Medulla oblongata (tissue), 1 donor: Measurements from ENCODE around the gene ZNRF1.
A peak's percentile ranks its signal among the peaks of the same experiment; 100 is the strongest.
"Not testable (repeated sequence)": the region's sequence is repeated elsewhere in the genome, so short reads cannot be mapped to it uniquely, and the experiment has no call there.

Source experiments
- DNase-seq: peaks from one replicate; pipeline ENCODE4 v3.0.0-alpha.2; 2015; ENCODE audit errors: extremely low spot score

The ZNRF1 gene

DNA sequence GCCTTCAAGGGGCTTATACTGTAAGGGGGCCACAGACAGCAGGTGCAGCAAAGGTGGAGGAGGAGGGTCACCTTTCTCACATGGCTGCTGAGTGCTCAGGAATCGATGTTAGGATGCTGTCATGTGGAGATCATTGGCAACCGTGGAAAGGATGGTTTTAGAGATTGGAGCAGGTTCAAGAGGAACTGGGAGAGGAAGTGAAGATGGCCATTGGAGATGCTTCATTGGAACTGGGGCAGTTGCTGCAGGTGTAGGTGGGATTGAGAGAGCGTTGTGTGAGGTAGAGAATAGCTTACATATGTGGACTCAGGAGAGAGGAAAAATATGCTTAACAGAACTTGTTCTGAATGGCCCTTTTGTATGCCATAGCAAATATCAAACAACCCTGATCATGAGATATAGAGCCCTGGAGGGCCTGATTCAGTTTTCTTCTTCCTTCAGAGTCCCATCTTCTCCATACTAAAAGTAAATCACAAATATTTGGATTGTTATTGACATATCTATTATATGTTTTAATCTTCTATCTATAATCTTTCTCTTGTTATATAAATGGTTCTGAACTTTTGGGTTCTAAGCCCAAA, 77.0 kb downstream of the ZNRF1 start:
- no peak for DNase-seq

DNA sequence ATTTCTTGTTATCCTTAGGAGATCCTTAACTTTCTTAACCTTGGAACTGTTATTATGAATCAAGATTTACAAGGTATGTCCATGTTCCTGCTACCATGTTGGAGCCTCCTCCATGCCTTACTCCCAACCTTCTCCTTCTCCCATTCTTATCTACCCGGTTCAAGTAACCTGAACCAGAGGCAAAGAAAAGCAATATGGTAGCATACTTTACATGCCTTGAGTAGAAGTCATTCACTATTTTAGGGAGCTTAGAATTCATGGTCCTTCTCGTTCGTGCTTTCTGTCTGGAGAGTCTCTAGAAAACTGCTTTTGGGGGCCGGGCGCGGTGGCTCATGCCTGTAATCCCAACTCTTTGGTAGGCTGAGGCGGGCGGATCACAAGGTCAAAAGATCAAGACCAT, 80.1 kb downstream of the ZNRF1 start:
- no peak for DNase-seq

DNA sequence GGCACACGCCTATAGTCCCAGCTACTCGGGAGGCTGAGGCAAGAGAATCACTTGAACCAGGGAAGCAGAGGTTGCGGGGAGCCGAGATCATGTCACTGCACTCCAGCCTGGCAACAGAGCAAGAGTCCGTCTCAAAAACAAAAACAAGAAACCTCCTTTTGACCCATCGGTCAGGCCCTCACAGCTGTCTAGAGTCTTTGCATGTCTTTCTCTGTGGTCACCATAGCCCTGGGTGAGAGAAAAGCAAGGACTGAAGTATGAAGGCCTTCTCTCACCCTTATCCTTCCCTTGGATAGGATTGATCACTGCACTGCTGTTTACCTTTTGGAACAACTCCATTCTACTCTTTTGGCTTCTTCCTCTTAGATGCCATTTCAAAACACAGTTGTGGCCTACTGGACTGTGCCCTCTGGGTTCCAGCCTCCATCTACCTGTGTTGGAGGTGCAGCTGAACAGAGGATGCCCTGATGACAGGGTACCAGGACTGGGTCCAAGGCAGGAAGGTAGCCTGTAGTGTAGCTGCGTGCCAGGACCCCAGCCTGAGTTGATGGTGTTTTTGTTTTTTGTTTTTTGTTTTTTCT, 80.6 kb downstream of the ZNRF1 start:
- no peak for DNase-seq

DNA sequence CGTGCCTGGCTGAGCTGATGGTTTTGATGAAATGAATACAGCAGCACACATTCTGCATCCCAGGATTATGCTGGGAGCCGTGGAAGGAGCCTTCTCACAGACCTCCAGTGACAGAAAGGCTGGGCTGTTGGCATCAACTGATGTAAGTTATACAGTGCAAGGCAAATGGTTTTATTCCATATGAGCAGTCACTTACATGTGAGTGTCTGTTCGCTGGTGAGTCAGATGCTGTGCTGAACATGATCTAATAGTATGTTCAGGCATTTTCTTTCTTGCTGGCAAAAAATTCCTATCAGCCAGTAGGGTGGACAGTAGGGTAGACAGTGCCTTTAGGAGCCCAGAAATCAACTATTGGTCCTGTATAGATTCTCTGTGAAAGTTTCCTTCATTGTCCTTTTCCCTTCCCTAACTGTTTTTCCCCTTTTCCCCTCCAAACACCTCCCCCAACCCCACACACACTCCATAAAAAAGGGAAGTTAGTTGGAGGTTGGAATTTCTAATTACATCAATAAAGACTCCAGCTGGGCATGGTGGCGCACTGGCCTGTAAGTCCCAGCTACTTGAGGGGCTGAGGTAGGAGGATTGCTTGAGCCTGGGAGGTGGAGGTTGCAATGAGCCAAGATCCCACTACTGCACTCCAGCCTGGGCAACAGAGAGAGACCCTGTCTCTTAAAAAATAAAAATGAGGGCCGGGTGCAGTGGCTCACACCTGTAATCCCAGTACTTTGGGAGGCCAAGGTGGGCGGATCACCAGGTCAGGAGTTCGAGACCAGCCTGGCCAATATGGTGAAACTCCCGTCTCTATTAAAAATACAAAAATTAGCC, 81.6 kb downstream of the ZNRF1 start:
- DNase-seq: no peak

DNA sequence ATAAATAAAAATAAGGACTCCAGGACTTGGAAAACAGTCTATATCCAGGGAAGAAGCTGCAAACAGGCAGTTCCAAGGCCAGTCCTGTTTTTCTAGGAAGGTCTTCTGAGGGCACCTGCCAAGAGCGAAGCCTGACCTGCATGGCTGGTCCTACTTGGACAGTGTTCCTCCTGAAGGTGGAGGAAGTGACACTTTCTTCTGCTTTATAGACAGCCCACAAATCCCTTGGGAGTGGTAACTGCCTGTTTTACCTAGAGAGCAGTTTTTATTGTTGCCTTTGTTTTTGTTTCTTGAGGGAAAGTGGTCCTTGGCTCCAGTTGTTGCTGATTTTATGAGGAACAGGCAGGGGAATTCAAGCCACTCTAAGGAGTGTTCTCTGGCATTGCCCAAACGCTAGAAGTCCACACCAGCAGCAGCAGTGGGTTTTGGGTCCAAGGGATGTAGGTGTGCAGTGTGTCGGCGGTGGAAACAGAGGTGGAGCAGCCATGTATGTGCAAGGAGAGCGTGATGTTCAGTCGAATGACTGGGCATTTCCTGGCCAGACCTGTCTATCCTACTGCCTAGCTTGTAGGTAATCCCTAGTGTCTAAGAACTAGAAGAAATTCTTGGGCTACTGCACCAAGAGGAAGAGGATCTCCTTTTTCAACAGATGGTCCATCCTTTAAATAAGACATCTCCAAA, 82.5 kb downstream of the ZNRF1 start:
- no peak for DNase-seq

DNA sequence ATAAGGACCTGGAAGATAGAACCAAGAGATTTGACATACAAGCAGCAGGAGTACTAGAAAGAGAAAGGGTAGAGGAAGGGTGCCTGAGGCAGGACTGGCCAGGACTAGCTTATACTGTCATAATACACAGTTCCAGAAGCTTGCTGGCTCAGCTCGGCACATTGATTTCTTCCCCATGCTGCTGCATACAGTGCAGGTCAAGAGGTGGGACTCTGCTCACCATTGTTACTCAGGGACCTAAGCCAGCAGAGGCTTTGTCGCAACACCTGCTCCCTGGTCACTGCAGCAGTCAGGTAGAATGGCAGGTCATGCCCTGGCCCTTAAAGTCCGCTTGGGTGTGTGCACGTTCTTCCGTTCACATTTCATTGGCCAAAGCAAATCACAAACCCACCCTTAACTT, 85.0 kb downstream of the ZNRF1 start:
- DNase-seq: no peak

DNA sequence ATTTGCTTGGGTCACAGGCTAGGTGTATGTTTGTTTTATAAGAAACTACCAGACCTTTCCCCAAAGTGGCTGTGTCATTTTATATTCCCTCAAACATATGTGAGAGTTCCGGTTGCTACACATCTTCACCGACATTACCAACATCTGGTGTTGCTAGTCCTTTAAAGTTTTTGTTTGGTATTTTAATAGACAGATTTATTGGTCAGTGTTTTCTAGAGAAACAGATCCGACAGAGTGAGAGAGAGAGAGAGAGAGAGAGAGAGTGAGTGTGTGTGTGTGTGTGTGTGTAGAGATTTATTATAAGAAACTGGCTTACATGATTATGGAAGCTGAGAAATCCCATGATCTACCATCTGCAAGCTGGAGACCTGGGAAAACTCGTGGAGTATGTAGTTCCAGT, 86.7 kb downstream of the ZNRF1 start:
- no peak for DNase-seq

DNA sequence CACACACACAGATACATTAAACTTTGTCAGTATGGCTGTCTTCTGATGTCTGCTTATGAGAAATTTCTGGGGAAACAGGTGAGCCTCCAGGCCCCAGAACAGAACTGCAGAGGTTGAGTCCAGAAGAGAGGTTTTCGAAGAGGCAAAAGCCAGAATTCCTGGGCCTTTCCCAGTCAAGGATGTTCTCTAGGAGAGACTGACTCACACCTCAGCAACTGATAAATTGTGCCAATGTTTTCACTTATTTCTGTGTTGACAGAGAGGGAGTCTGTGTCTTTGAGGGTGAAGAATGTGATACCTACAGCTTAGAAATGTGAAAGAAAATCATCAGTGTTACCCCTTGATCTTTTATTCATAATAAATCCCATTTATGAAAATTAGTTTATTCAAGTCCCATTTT, 87.5 kb downstream of the ZNRF1 start:
- no peak for DNase-seq

DNA sequence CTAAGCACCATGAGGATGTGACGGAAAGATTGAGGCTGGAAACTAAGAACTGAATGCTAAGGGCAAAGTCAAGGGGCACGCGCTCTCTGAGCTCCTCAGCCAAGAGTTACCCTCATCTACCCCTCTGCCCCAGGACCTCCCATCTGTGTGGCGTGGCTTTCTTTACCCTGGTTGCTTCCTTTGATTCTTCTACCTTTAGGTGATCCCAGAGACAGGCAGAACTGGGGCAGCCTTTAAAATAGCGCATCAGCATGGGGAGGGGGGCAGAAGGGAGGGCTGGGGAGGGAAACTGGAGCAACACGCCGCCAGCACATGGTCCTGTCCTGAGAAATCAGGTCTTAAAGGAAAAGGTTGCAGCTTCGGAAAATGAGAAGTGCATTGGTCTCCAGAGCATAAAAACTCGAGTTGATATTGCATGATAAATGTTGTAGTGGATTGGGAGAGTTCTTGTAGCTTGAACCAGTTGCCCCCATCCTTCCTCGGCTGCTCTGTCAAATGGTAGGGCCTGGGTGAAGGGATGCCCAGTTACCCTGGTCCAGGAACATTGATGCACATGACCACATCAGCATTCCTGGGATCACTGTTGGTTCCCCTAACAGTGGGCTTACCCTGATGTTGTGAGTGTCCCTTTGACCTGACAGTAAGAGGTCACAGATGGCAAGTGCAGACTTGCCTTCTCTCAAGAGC, 88.0 kb downstream of the ZNRF1 start:
- no peak for DNase-seq

DNA sequence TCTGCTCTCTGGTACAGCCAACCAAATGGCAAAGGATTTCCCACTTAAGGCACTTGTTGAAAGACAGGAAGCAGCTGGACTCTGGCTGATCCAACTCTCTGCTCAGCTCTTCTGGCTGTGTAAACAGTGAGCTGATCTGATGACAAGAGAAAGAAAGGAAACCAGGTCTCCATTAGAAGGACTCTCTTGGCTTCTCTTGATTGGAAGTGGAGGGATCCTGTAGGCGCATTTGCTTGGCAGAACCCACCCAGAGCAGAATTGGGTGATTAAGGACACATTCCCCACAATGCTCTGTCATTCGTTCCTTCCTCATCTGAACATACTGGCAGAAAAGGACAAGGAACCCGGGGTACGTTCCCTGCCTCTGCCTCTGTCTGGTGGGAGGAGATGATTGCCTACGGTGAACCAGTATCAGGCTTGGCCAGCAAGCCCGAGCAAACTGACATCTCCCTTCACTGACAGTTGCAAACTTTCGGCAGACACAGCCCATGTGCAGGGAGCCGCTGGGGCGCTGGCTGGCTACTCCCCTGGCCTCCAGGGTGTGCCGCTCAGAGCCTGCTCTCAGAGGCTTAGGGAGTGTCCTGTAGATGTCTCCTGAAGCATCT, 88.7 kb downstream of the ZNRF1 start:
- no peak for DNase-seq

DNA sequence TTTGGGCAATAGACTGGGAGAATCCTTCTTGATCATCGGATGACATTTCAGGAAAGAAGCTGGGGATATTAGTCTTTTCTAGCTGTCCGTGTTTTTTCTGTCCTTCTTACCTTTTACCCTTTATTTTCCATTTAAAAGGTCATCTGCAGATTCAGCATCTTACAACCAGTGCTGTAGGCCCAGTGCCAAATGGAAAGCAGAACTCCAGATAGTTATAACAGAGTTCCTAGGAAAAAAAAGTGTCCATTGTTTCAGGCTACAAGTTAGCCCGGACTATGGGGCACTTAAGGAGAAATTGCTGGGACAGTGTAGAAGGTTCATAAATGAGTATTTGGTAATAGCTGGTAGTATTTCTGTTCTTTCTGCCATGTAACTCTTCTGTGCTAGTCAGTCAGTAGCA, 89.4 kb downstream of the ZNRF1 start:
- no peak for DNase-seq

DNA sequence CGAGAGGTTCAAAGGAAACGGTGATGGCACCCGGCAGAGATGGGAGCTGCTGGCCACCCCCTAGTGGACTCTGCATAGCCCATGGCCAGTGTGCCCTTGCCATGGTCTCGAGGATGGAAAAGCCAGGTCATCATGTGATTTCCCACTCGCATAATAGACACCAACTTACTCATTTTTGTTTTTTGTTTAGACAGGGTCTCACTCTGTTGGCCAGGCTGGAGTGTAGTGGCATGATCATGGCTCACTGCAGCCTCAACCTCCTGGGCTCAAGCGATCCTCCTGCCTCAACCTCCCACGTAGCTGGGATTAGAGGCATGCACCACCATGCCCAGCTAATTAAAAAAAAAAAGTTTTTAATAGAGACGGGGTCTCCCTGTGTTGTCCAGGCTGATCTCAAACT, 90.1 kb downstream of the ZNRF1 start:
- DNase-seq: no peak

DNA sequence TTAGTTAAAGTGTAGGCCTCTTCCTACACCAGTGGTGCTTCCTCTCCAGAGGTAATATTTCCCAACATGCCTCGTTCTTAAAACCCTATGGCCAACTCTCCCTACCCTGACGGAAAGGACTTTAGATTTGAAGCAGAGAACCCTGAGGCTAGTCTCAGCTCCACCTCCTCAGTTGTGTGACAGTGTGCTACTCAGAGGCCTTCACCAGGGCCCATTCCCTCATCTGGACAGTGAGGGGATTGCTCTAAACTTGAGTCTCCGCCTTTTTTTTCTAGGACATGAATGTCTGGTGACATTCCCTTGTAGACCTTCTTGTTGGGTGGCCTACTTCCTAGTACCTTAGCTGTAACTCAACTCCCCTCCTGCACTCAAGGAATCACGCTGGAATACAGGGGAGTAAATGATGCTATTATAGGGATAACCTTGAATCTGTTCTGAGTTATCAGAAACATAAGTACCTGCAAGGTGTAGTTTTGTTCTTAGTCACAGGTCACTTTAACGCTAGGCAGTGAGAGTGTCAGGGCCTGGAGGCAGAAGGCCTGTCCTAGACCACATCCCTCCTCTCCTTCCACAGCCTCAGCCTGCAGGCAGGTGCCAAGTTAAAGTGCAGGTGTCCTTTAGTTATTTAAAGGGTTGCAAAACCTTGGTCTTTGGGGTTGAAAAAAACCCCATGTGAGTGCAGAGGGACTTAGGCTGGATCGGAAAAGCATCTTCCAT, 90.8 kb downstream of the ZNRF1 start:
- no peak for DNase-seq

DNA sequence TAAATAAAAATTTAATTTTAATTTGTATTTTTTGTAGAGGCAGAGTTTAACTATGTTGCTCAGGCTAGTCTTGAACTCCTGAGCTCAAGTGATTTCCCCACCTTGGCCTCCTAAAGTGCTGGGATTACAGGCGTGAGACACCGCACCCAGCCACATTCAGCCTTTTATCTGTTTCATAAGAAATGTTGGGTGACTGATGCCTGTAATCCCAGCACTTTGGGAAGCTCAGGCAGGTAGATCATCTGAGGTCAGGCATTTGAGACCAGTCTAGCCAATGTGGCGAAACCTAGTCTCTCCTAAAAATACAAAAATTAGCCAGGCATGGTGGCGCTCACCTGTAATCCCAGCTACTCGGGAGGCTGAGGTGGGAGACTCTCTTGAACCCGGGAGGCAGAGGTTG, 92.1 kb downstream of the ZNRF1 start:
- not testable (repeated sequence) for DNase-seq

DNA sequence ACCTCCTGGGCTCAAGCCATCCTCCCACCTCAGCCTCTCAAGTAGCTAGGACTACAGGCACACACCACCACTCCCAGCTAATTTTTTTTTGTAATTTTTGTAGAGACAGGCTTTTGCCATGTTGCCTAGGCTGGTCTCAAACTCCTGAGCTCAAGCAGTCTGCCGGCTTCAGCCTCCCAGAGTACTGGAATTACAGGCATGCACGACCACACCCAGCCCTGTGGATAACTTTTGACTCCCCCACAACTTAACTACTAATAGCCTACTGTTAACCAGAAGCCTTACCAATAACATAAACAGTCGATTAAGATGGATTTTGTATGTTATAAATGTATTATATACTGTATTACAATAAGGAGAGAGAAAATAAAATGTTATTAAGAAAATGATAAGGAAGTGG, 92.8 kb downstream of the ZNRF1 start:
- DNase-seq: not testable (repeated sequence)

DNA sequence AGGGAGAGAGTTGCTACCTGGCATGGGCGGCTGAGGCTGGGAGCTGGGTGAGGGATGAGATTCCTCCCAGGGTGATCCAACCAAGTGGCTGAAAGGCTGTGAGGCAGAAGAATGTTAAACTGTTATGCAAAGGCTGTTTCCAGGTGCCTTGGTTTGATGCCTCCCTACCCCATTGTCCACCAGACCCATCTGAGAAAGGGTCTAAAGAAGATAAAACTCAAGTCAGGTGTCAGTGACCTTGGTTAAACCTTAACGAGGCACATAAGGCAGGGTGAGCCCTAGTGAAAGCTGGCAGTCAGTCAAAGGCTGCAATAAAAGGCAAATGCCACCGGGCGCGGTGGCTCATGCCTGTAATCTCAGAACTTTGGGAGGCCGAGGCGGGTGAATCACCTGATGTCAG, 94.0 kb downstream of the ZNRF1 start:
- DNase-seq: no peak

DNA sequence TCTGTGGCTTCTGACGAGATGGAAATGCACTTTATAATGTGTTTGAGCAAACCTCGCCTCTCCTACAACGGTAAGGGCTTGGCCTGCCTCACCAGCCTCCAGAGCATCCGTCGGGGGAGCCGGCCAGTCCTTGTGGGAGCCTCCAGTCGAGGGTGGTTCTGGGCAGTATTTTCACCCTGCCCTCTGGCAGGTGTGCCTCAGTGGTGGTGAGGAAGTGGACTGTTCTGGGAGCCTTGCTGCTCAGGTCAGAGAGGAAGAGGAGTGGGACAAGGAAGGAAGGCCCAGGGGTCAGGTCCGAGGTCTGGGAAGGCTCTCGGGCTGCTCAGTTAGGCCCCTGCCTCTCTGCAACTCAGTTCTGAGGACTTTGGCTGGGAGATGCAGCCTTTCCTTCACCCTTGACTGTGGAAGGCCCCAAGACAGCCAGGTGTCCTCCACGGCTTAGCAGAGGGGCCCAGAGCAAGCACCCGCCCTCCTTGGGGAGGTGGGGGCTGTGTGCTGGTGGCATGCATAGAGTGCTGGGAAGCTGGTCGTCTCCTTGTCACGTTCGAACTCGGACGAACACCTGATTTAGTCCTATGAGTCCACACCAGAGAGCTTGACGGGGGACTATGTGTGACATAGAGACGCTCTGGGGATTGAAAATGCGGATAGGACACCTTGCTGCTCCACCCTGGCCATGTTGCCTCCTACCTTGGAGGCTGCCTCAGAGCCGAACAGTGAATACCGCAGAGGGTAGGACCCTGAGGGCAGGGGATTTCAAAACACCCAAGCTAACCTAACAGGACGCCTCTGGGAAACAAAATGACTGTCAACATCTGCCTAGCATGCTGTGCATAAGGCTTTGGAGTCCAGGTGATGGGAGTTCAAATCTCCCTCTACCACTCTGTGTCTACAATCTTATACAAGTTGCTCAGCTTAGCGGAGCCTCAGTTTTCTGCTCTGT, 95.0 kb downstream of the ZNRF1 start:
- DNase-seq: no peak

DNA sequence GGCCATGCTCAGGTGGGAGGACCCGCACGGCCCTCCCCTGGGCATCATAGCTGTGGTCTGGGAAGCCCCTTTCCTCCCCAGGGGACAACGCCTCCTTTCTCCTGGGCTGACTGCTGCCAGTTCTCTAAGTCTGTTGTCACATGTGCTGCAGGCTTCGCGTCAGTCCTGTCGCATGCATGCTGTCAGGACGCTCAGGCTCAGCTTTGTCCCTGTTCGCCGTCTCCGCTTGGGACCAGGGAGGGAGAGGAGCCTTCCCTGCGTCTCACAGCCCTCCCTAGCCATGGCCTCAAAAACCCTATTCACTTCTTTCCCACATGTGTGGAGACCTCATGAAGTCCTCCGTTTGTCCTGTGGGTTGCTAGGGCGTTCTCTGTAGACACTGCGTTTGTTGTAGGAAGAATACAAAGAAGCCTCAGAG, 96.4 kb downstream of the ZNRF1 start:
- DNase-seq: peak; percentile 73

DNA sequence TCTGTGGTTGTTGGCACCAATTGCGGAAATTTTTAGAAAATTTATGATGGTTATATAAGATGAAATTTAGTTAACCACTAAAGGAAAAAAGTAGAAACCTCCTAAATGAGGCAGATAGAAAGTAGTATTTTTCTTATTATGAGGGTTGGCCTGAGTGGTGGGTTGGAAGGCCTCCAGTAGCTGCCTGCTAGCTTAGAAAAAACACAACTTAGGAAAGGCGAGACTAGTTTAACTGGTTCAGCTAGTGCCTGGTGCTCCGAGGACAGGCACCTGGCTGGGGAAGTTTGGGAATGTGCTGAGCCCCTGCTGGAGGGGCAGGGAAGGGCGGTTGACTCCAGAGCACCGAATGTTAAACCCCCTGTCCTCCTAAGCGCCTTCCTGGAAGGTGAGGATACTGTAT, 97.8 kb downstream of the ZNRF1 start:
- DNase-seq: no peak

DNA sequence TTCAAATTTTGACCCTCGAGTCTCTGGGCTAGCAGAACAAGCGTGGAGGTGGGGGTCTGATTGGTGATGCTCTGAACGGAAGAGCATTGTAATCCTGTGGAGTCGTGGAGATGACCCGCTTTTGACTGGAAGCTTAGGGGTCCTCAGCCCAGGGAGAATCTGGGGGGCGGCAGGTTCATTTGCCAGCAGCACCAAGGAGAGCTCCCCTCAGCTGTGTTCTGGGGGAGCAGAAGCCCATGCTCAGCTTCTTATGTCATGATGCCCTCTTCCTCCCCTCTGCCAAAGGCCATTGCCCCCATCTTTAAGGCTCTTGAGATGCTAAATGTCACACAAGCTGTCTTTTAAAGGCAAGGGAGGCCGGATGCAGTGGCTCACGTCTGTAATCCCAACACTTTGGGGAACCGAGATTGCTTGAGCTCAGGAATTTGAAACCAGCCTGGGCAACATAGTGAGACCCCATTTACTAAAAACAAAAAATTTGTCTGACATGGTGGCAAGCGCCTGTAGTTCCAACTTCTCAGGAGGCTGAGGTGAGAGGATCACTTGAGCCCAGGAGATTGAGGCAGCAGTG, 98.5 kb downstream of the ZNRF1 start:
- DNase-seq: no peak
